Fibroblast of lung (primary cell): ENCODE measurements around the gene TBC1D5.

Experiments
- EZH2 ChIP-seq: IDR thresholded peaks from 2 replicates; pipeline ENCODE4 v1.5.1; 2012; ENCODE audit warnings: low read length, control low read depth, mild to moderate bottlenecking; ENCODE audit errors: missing control alignments
- TF ChIP-seq, protein P1 (sequence below), 2 donors: IDR thresholded peaks in 1 of 2; conservative IDR thresholded peaks in 1 of 2; 1 replicate in 1 of 2; 2 replicates in 1 of 2; pipeline ENCODE4 v1.5.1; 2011 to 2012; ENCODE audit warnings: low read length in 2 of 2, control low read depth in 1 of 2, inconsistent platforms in 1 of 2, low read depth in 1 of 2, mild to moderate bottlenecking in 1 of 2

GRCh38 chr3:17686613-17687012 lies 55.8 kb downstream of the TBC1D5 start:
- TF ChIP-seq, protein P1, sequence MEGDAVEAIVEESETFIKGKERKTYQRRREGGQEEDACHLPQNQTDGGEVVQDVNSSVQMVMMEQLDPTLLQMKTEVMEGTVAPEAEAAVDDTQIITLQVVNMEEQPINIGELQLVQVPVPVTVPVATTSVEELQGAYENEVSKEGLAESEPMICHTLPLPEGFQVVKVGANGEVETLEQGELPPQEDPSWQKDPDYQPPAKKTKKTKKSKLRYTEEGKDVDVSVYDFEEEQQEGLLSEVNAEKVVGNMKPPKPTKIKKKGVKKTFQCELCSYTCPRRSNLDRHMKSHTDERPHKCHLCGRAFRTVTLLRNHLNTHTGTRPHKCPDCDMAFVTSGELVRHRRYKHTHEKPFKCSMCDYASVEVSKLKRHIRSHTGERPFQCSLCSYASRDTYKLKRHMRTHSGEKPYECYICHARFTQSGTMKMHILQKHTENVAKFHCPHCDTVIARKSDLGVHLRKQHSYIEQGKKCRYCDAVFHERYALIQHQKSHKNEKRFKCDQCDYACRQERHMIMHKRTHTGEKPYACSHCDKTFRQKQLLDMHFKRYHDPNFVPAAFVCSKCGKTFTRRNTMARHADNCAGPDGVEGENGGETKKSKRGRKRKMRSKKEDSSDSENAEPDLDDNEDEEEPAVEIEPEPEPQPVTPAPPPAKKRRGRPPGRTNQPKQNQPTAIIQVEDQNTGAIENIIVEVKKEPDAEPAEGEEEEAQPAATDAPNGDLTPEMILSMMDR (conservative IDR thresholded peaks at IDR 0.05 in 1 of 2, IDR thresholded peaks at IDR 0.05 in 1 of 2; ENCODE audit: low read depth in 1 of 2, low read length in 2 of 2): no peak
- TF ChIP-seq EZH2: no peak
